HG02763 (cell line): ENCODE data around the gene OR10H1.
"Not testable (repeated sequence)": the region's sequence is repeated elsewhere in the genome, so short reads cannot be mapped to it uniquely, and the experiment has no call there.

Experiments
- ATAC-seq: cut with Tn5 transposase; IDR thresholded peaks from one replicate; pipeline ENCODE4 v1.9.1; 2021; ENCODE audit warnings: mild to moderate bottlenecking, moderate library complexity; ENCODE audit not compliant: unreplicated experiment

The OR10H1 gene

GRCh38 chr19:15828611-15829305 lies 13.3 kb upstream of the OR10H1 start:
- not testable (repeated sequence) for ATAC-seq

GRCh38 chr19:15828121-15828610 lies 12.7 kb upstream of the OR10H1 start:
- no peak for ATAC-seq

GRCh38 chr19:15825753-15826152 lies 10.3 kb upstream of the OR10H1 start:
- ATAC-seq, result no peak

- no peak for ATAC-seq
These were observed 5.2 kb upstream of the OR10H1 start for GRCh38 chr19:15820646-15821045.

- no peak for ATAC-seq
These were observed 1.5 kb downstream of the OR10H1 start for GRCh38 chr19:15813916-15814315.

- ATAC-seq, result no peak
These were observed 3.3 kb downstream of the OR10H1 start for GRCh38 chr19:15812060-15812722.

GRCh38 chr19:15811476-15811875 lies 4.0 kb downstream of the OR10H1 start:
- ATAC-seq, result no peak

GRCh38 chr19:15810335-15810734 lies 5.1 kb downstream of the OR10H1 start:
- ATAC-seq, result no peak

GRCh38 chr19:15794279-15794678 lies 21.2 kb downstream of the OR10H1 start:
- not testable (repeated sequence) for ATAC-seq

- ATAC-seq, result no peak
These were observed 25.4 kb downstream of the OR10H1 start for GRCh38 chr19:15790096-15790495.

- ATAC-seq, result no peak
These were observed 26.7 kb downstream of the OR10H1 start for GRCh38 chr19:15788594-15789270.

- ATAC-seq, result no peak
These were observed 27.8 kb downstream of the OR10H1 start, which contains the start of gene OR10H5 for GRCh38 chr19:15787611-15788155. OR10H5 (plus strand) TSS chr19:15787661; CDS start chr19:15794049, 6,388 bp downstream.

- not testable (repeated sequence) for ATAC-seq
These were observed 32.6 kb downstream of the OR10H1 start for GRCh38 chr19:15782896-15783295.

GRCh38 chr19:15782211-15782610 lies 33.3 kb downstream of the OR10H1 start:
- ATAC-seq, result no peak

- ATAC-seq, result no peak
These were observed 33.8 kb downstream of the OR10H1 start for GRCh38 chr19:15781661-15782060.

GRCh38 chr19:15780610-15781418 lies 34.6 kb downstream of the OR10H1 start:
- no peak for ATAC-seq

GRCh38 chr19:15779756-15780476 lies 35.5 kb downstream of the OR10H1 start:
- no peak for ATAC-seq

GRCh38 chr19:15776991-15777970 lies 38.2 kb downstream of the OR10H1 start:
- no peak for ATAC-seq

- ATAC-seq, result no peak
These were observed 39.2 kb downstream of the OR10H1 start for GRCh38 chr19:15776264-15776663.
